IMR-90 (cell line): Measurements from ENCODE around the gene ARHGEF4. TPM values are rescaled to one million over a fixed set of nuclear protein-coding genes. Genes with fewer than 3 reads are reported as not detected.

ENCODE experiments used
- ATAC-seq: fragments of 200-7000 bp; cut with Tn5 transposase; 2 replicates; pipeline ENCODE4 v1.9.1; 2020; ENCODE audit warnings: low read depth, mild to moderate bottlenecking, moderate library complexity
- BruUV-seq: library from RNA; stranded (reverse); fragments of 400-500 nt; replicated peaks from 2 replicates; lab custom pipeline; 2021; lab: Mats Ljungman, UMichigan
- CTCF ChIA-PET: fragments of 300-600 bp; formaldehyde crosslinking; extraction: SDS; loops from one replicate; lab custom pipeline; 2021; ENCODE audit warnings: antibody characterized with exemption; lab: Yijun Ruan, JAX
- POLR2A ChIA-PET: fragments of 300-600 bp; sonication (Branson Sonifier 250); formaldehyde crosslinking; loops from one replicate; lab custom pipeline; 2022; ENCODE audit warnings: antibody characterized with exemption; ENCODE audit not compliant: unreplicated experiment; lab: Charles Lee
- DNase-seq: peaks from one replicate; pipeline ENCODE4 v3.0.0; 2013
- H2AFZ ChIP-seq: replicated peaks from 2 replicates; pipeline ENCODE3; 2013; ENCODE audit warnings: low read length, mild to moderate bottlenecking; ENCODE audit not compliant: poor library complexity
- H2AK5ac ChIP-seq: 2 replicates; pipeline ENCODE4 v1.6.1; 2013; ENCODE audit warnings: low read depth, low read length, inconsistent platforms
- H2AK9ac ChIP-seq: replicated peaks from 2 replicates; pipeline ENCODE3; 2013; ENCODE audit warnings: mild to moderate bottlenecking, low read depth, low read length, moderate library complexity; ENCODE audit not compliant: poor library complexity
- H2BK120ac ChIP-seq: 2 replicates; pipeline ENCODE4 v1.6.1; 2013; ENCODE audit warnings: low read depth, low read length, inconsistent platforms
- H2BK15ac ChIP-seq: 3 replicates; pipeline ENCODE4 v1.6.1; 2013; ENCODE audit warnings: low read depth, low read length, inconsistent platforms
- H2BK20ac ChIP-seq: 2 replicates; pipeline ENCODE4 v1.6.1; 2013; ENCODE audit warnings: low read depth, mild to moderate bottlenecking, inconsistent platforms, low read length, moderate library complexity
- H2BK5ac ChIP-seq: 2 replicates; pipeline ENCODE4 v1.6.1; 2013; ENCODE audit warnings: mild to moderate bottlenecking, low read depth, low read length, inconsistent platforms; ENCODE audit not compliant: poor library complexity, severe bottlenecking
- H3K14ac ChIP-seq: replicated peaks from 2 replicates; pipeline ENCODE4 v1.6.1; 2013; ENCODE audit warnings: low read depth, low read length, inconsistent platforms
- H3K18ac ChIP-seq: 2 replicates; pipeline ENCODE4 v1.6.1; 2013; ENCODE audit warnings: low read depth, low read length, control low read depth
- H3K23ac ChIP-seq: 2 replicates; pipeline ENCODE4 v1.6.1; 2013; ENCODE audit warnings: low read depth, low read length, inconsistent platforms
- H3K27ac ChIP-seq: 2 replicates; pipeline ENCODE4 v1.5.1; 2013; ENCODE audit warnings: mild to moderate bottlenecking, control low read depth, low read length; ENCODE audit not compliant: insufficient read depth
- H3K27me3 ChIP-seq: 2 replicates; pipeline ENCODE4 v1.6.1; 2013; ENCODE audit warnings: low read length; ENCODE audit not compliant: control insufficient read depth, insufficient read depth
- H3K36me3 ChIP-seq: 2 replicates; pipeline ENCODE4 v1.6.1; 2013; ENCODE audit warnings: low read length, mixed read lengths; ENCODE audit not compliant: control insufficient read depth, insufficient read depth
- H3K4ac ChIP-seq: 2 replicates; pipeline ENCODE4 v1.6.1; 2013; ENCODE audit warnings: low read depth, low read length, inconsistent platforms
- H3K4me1 ChIP-seq: 2 replicates; pipeline ENCODE4 v1.6.1; 2013; ENCODE audit warnings: low read length, mixed read lengths; ENCODE audit not compliant: control insufficient read depth, insufficient read depth
- H3K4me2 ChIP-seq: 2 replicates; pipeline ENCODE4 v1.6.1; 2013; ENCODE audit warnings: low read depth, mild to moderate bottlenecking, control low read depth, low read length, moderate library complexity
- H3K4me3 ChIP-seq: 2 replicates; pipeline ENCODE4 v1.5.1; 2013; ENCODE audit warnings: low read depth, mild to moderate bottlenecking, control low read depth, low read length, moderate library complexity; ENCODE audit not compliant: insufficient read depth
- H3K56ac ChIP-seq: 2 replicates; pipeline ENCODE4 v1.6.1; 2013; ENCODE audit warnings: low read length, inconsistent platforms; ENCODE audit not compliant: insufficient read depth; ENCODE audit errors: extremely low read depth
- H3K79me1 ChIP-seq, 2 experiments: 2 replicates each; pipeline ENCODE4 v1.6.1; 2013; ENCODE audit warnings: low read length in 2 of 2, inconsistent platforms in 1 of 2, low read depth in 1 of 2
- H3K9ac ChIP-seq: 2 replicates; pipeline ENCODE4 v1.6.1; 2013; ENCODE audit warnings: low read depth, low read length, control low read depth
- H3K9me1 ChIP-seq: 2 replicates; pipeline ENCODE4 v1.6.1; 2013; ENCODE audit warnings: low read length, inconsistent platforms; ENCODE audit not compliant: insufficient read depth
- H3K9me3 ChIP-seq: 2 replicates; pipeline ENCODE4 v1.6.1; 2013; ENCODE audit warnings: low read length; ENCODE audit not compliant: control insufficient read depth, insufficient read depth
- H4K20me1 ChIP-seq: 2 replicates; pipeline ENCODE4 v1.6.1; 2013; ENCODE audit warnings: low read length, inconsistent platforms; ENCODE audit not compliant: insufficient read depth
- H4K5ac ChIP-seq: 2 replicates; pipeline ENCODE4 v1.6.1; 2013; ENCODE audit warnings: mild to moderate bottlenecking, low read depth, low read length, control low read depth
- H4K8ac ChIP-seq, 2 experiments: 2 replicates each; pipeline ENCODE4 v1.6.1; 2013; ENCODE audit warnings: low read depth in 2 of 2, low read length in 2 of 2, control low read depth in 1 of 2, inconsistent platforms in 1 of 2
- H4K91ac ChIP-seq: 2 replicates; pipeline ENCODE4 v1.6.1; 2013; ENCODE audit warnings: low read depth, low read length, inconsistent platforms; ENCODE audit not compliant: insufficient read depth
- MAFK ChIP-seq: IDR thresholded peaks from 2 replicates; pipeline ENCODE4 v1.6.1; 2012; ENCODE audit warnings: low read depth, low read length, improper control_type of control experiment
- MAZ ChIP-seq: IDR thresholded peaks from 2 replicates; pipeline ENCODE4 v1.6.1; 2012; ENCODE audit warnings: low read depth, mild to moderate bottlenecking, low read length, improper control_type of control experiment, moderate library complexity, borderline replicate concordance
- MXI1 ChIP-seq: IDR thresholded peaks from 2 replicates; pipeline ENCODE4 v1.6.1; 2012; ENCODE audit warnings: low read depth, mild to moderate bottlenecking, low read length, moderate library complexity, borderline replicate concordance
- NFE2L2 ChIP-seq: fragments of 150-350 bp; IDR thresholded peaks from 2 replicates; pipeline ENCODE4 v1.6.1; 2016; ENCODE audit warnings: low read depth, mild to moderate bottlenecking, low read length
- POLR2A ChIP-seq: IDR thresholded peaks from 2 replicates; pipeline ENCODE4 v1.6.1; 2012; ENCODE audit warnings: mild to moderate bottlenecking, low read depth, low read length
- RCOR1 ChIP-seq: IDR thresholded peaks from 2 replicates; pipeline ENCODE4 v1.6.1; 2012; ENCODE audit warnings: mild to moderate bottlenecking, low read length, improper control_type of control experiment; ENCODE audit not compliant: insufficient replicate concordance
- WGBS, 2 experiments: methylation state at CpG; one replicate each; pipeline versions ENCODE4 v1.1.5 to v1.1.7; 2013; ENCODE audit warnings: missing lambda C conversion rate in 2 of 2; ENCODE audit not compliant: insufficient read length in 1 of 2; ENCODE audit errors: extremely low coverage in 2 of 2; 5-methylcytosine and 5-hydroxymethylcytosine counted together
- dilution Hi-C: fragments of 300-500 bp; cut with HindIII; formaldehyde crosslinking; loops from one replicate; pipeline ENCODE4 v1.14.3; 2018; ENCODE audit warnings: low sequenced_read_pairs; ENCODE audit not compliant: unreplicated experiment
- in situ Hi-C: fragments of 300-500 bp; cut with MboI; formaldehyde crosslinking; loops from 3 replicates; pipeline ENCODE4 v1.14.3; 2019; ENCODE audit warnings: low sequenced_read_pairs, inconsistent platforms, mixed read lengths
- intact Hi-C: fragments of 100-400 bp; cut with micrococcal nuclease; formaldehyde crosslinking; loops from 2 replicates; pipeline ENCODE4 v1.10.0; 2022
- polyA plus RNA-seq, 3 experiments: library from polyadenylated mRNA; depleted of rRNA; stranded (reverse); fragments of >200 nt; gene quantifications; 2 replicates each; pipeline ENCODE4 v1.2.3, GENCODE V29; 2012; ENCODE audit warnings: low replicate concordance in 1 of 3
- total RNA-seq: library from RNA; depleted of rRNA; stranded (reverse); fragments of >200 nt; gene quantifications from 2 replicates; pipeline ENCODE4 v1.2.3, GENCODE V29; 2012
- TF ChIP-seq, protein P1 (sequence below): conservative IDR thresholded peaks from 2 replicates; pipeline ENCODE4 v1.5.1; 2012; ENCODE audit warnings: mild to moderate bottlenecking, low read depth, low read length, improper control_type of control experiment
- TF ChIP-seq, protein P2 (sequence below): fragments of 150-350 bp; IDR thresholded peaks from 2 replicates; pipeline ENCODE4 v1.6.1; 2016; ENCODE audit warnings: low read depth, mild to moderate bottlenecking, low read length, moderate library complexity, borderline replicate concordance
- TF ChIP-seq, protein P3 (sequence below): fragments of 150-350 bp; IDR thresholded peaks from 2 replicates; pipeline ENCODE4 v1.6.1; 2017; ENCODE audit warnings: mild to moderate bottlenecking, antibody characterized with exemption, low read length, low read depth

Gene ARHGEF4
- total and polyA plus RNA-seq, 2 of the 4 experiments (the other 2 are of a cell fraction), result 2.7 to 5.0 TPM

DNA sequence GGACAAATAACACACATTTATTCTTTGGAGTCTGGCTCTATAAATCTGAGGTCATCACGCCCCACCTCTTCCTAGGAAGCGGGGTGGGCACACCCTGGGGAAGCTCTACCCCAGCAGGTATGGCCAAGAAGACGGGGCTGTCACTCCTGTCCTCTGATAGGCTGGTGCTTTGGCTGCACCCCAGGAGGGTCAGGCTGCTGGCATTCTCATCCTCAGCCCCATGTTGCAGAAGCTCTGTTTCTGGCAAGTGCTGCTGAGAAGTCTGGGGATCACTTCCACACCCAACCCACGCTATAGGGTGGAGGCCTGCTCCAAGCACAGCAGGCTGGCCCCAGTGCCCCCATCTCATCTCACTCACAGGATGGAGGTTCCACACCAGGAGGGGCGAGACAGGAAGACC, 17.6 kb downstream of the ARHGEF4 start:
- no peak overlapping the region for H3K18ac ChIP-seq
- no peak overlapping the region for H3K23ac ChIP-seq
- H4K20me1 ChIP-seq, result no peaks in the 10 kb centered on the region
- H2BK120ac ChIP-seq, result no peak overlapping the region
- ChIA-PET POLR2A (interaction anchor here (0.6 kb wide), 1 partner anchor 41 kb away, joined by 4 read pairs; no protein-coding TSS in a partner anchor), CTCF (interaction anchor here (0.6 kb wide), 1 partner anchor 62 kb away, joined by 3 read pairs; no protein-coding TSS in a partner anchor)
- H2AK9ac ChIP-seq, result no peak overlapping the region
- H3K9me1 ChIP-seq, result no peaks in the 10 kb centered on the region
- no peak for ATAC-seq
- H3K56ac ChIP-seq, result no peak overlapping the region
- intact Hi-C loops, result no loop called here
- H3K4ac ChIP-seq, result no peak overlapping the region
- H3K4me2 ChIP-seq, result no peak overlapping the region
- no peaks in the 10 kb centered on the region for H3K4me1 ChIP-seq
- DNase-seq, result no peak
- H4K91ac ChIP-seq, result no peak overlapping the region
- H2AK5ac ChIP-seq, result no peak overlapping the region
- no peak overlapping the region for H4K8ac ChIP-seq
- no peak overlapping the region for H3K4me3 ChIP-seq
- no peaks in the 10 kb centered on the region for H3K9me3 ChIP-seq
- H3K79me1 ChIP-seq, result no peaks in the 10 kb centered on the region
- H4K5ac ChIP-seq, result no peak overlapping the region
- H3K27ac ChIP-seq, result no peak overlapping the region
- no peaks in the 10 kb centered on the region; the same call in 1 of the 2 replicates for H3K27me3 ChIP-seq
- no peak overlapping the region for H2BK20ac ChIP-seq
- BruUV-seq, result no TSS peak
- TF ChIP-seq MXI1 (no peak), POLR2A (no peak), MAFK (no peak), RCOR1 (no peak), NFE2L2 (no peak), MAZ (no peak)
- TF ChIP-seq, protein P1, sequence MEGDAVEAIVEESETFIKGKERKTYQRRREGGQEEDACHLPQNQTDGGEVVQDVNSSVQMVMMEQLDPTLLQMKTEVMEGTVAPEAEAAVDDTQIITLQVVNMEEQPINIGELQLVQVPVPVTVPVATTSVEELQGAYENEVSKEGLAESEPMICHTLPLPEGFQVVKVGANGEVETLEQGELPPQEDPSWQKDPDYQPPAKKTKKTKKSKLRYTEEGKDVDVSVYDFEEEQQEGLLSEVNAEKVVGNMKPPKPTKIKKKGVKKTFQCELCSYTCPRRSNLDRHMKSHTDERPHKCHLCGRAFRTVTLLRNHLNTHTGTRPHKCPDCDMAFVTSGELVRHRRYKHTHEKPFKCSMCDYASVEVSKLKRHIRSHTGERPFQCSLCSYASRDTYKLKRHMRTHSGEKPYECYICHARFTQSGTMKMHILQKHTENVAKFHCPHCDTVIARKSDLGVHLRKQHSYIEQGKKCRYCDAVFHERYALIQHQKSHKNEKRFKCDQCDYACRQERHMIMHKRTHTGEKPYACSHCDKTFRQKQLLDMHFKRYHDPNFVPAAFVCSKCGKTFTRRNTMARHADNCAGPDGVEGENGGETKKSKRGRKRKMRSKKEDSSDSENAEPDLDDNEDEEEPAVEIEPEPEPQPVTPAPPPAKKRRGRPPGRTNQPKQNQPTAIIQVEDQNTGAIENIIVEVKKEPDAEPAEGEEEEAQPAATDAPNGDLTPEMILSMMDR, result no peak
- TF ChIP-seq, protein P2, sequence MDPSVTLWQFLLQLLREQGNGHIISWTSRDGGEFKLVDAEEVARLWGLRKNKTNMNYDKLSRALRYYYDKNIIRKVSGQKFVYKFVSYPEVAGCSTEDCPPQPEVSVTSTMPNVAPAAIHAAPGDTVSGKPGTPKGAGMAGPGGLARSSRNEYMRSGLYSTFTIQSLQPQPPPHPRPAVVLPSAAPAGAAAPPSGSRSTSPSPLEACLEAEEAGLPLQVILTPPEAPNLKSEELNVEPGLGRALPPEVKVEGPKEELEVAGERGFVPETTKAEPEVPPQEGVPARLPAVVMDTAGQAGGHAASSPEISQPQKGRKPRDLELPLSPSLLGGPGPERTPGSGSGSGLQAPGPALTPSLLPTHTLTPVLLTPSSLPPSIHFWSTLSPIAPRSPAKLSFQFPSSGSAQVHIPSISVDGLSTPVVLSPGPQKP, result no peak
- TF ChIP-seq, protein P3, sequence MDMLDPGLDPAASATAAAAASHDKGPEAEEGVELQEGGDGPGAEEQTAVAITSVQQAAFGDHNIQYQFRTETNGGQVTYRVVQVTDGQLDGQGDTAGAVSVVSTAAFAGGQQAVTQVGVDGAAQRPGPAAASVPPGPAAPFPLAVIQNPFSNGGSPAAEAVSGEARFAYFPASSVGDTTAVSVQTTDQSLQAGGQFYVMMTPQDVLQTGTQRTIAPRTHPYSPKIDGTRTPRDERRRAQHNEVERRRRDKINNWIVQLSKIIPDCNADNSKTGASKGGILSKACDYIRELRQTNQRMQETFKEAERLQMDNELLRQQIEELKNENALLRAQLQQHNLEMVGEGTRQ, result no peak
- dilution Hi-C loops, result no loop called here
- no peak overlapping the region for H3K14ac ChIP-seq
- 57% methylated on average over 2 of the region's 5 CpGs; no CpG with 5 or more reads in 1 of the 2 experiments for WGBS, 2 experiments
- H2AFZ ChIP-seq, result no peak overlapping the region
- H3K9ac ChIP-seq, result no peak overlapping the region
- no peak overlapping the region for H2BK15ac ChIP-seq
- in situ Hi-C loops, result no loop called here
- H3K36me3 ChIP-seq, result no peaks in the 10 kb centered on the region
- H2BK5ac ChIP-seq, result no peak overlapping the region
